Cardiac muscle cell (in vitro differentiated cells and primary cell): ENCODE results near the gene KIF4B. TPM values are rescaled to one million over a fixed set of nuclear protein-coding genes. Genes with fewer than 3 reads are reported as not detected.
"Not testable (repeated sequence)": the region's sequence is repeated elsewhere in the genome, so short reads cannot be mapped to it uniquely, and the experiment has no call there.

Experiments used
- DNase-seq, 2 donors: peaks; one replicate each; pipeline versions ENCODE4 v3.0.0 to v3.0.0-alpha.2; 2010 to 2017; ENCODE audit warnings: low read depth in 1 of 2, low spot score in 1 of 2
- H3K27ac ChIP-seq: fragments of 200-600 bp; sonication (generic); 2 replicates; pipeline ENCODE4 v1.5.1; 2016
- H3K27me3 ChIP-seq: fragments of 200-600 bp; sonication (generic); 2 replicates; pipeline ENCODE4 v1.6.0; 2016; ENCODE audit warnings: control low read depth
- H3K36me3 ChIP-seq: fragments of 200-600 bp; sonication (generic); 2 replicates; pipeline ENCODE4 v1.5.1; 2016; ENCODE audit warnings: control low read depth
- H3K4me1 ChIP-seq: fragments of 200-600 bp; sonication (generic); 2 replicates; pipeline ENCODE4 v1.8.1; 2017; ENCODE audit warnings: low read depth, mild to moderate bottlenecking, mixed run types
- H3K4me3 ChIP-seq: fragments of 200-600 bp; sonication (generic); 2 replicates; pipeline ENCODE4 v1.5.1; 2016; ENCODE audit warnings: mild to moderate bottlenecking
- H3K9me3 ChIP-seq: fragments of 200-600 bp; sonication (generic); 2 replicates; pipeline ENCODE4 v1.5.1; 2017; ENCODE audit warnings: low read depth, mild to moderate bottlenecking, control low read depth
- CTCF ChIP-seq: IDR thresholded peaks from 2 replicates; pipeline ENCODE4 v1.5.1; 2012; ENCODE audit warnings: low read depth, mild to moderate bottlenecking, low read length
- polyA plus RNA-seq: library from polyadenylated mRNA; unstranded; fragments of >200 nt; fragmentation: Nextera tagmentation; extraction: Ambion mirVana; gene quantifications from 2 replicates; pipeline ENCODE4 v1.2.1, GENCODE V29; 2016
- total RNA-seq: library from RNA; depleted of rRNA; stranded (reverse); fragments of >200 nt; gene quantifications from 2 replicates; pipeline ENCODE4 v1.2.3, GENCODE V29; 2016

Gene KIF4B
- total and polyA plus RNA-seq, 2 experiments from 2014 or later = not detected

- no peak for TF ChIP-seq CTCF
- Histone ChIP-seq H3K9me3 (no peaks in the 10 kb centered on the region), H3K27me3 (no peaks in the 10 kb centered on the region), H3K27ac (no peak overlapping the region), H3K4me3 (no peak overlapping the region), H3K36me3 (peaks cover 13% of the 10 kb centered on the region), H3K4me1 (no peaks in the 10 kb centered on the region)
- DNase-seq = no peak
Observed at GRCh38 chr5:154968953-154969352, 44.6 kb upstream of the KIF4B start.

- peaks cover 13% of the 10 kb centered on the region for H3K36me3 ChIP-seq
- DNase-seq = peak in 1 of 2 donors; percentile 14
- no peaks in the 10 kb centered on the region for H3K9me3 ChIP-seq
- no peaks in the 10 kb centered on the region for H3K27me3 ChIP-seq
- no peak overlapping the region for H3K27ac ChIP-seq
- no peak for TF ChIP-seq CTCF
- H3K4me3 ChIP-seq = no peak overlapping the region
- no peaks in the 10 kb centered on the region for H3K4me1 ChIP-seq
Observed at GRCh38 chr5:154970759-154971158, 42.8 kb upstream of the KIF4B start.

GRCh38 chr5:154971501-154971900 lies 42.1 kb upstream of the KIF4B start:
- Histone ChIP-seq H3K36me3 (peaks cover 13% of the 10 kb centered on the region), H3K4me1 (no peaks in the 10 kb centered on the region), H3K27ac (no peak overlapping the region), H3K9me3 (no peaks in the 10 kb centered on the region), H3K27me3 (no peaks in the 10 kb centered on the region), H3K4me3 (no peak overlapping the region)
- no peak for TF ChIP-seq CTCF
- DNase-seq = peak in 1 of 2 donors; percentile 66

GRCh38 chr5:154972476-154973080 lies 41.0 kb upstream of the KIF4B start:
- TF ChIP-seq CTCF = peak; percentile 76
- H3K4me3 ChIP-seq = no peak overlapping the region
- no peaks in the 10 kb centered on the region for H3K4me1 ChIP-seq
- no peaks in the 10 kb centered on the region for H3K27me3 ChIP-seq
- H3K9me3 ChIP-seq = no peaks in the 10 kb centered on the region
- H3K27ac ChIP-seq = no peak overlapping the region
- peak; percentile 65 to 66 for DNase-seq
- peaks cover 4% of the 10 kb centered on the region for H3K36me3 ChIP-seq

GRCh38 chr5:154976082-154976481 lies 37.5 kb upstream of the KIF4B start:
- H3K36me3 ChIP-seq, H3K4me3 ChIP-seq, H3K27ac ChIP-seq, H3K9me3 ChIP-seq, H3K27me3 ChIP-seq, DNase-seq, H3K4me1 ChIP-seq: not testable (repeated sequence)

- H3K4me1 ChIP-seq = no peaks in the 10 kb centered on the region
- H3K27ac ChIP-seq = no peak overlapping the region
- H3K27me3 ChIP-seq = no peaks in the 10 kb centered on the region
- no peak for DNase-seq
- no peak overlapping the region for H3K4me3 ChIP-seq
- no peaks in the 10 kb centered on the region for H3K36me3 ChIP-seq
- H3K9me3 ChIP-seq = no peaks in the 10 kb centered on the region
- no peak for TF ChIP-seq CTCF
Observed at GRCh38 chr5:154977409-154977808, 36.1 kb upstream of the KIF4B start.

- H3K9me3 ChIP-seq, H3K27ac ChIP-seq, H3K27me3 ChIP-seq, H3K36me3 ChIP-seq, DNase-seq, H3K4me3 ChIP-seq, H3K4me1 ChIP-seq: not testable (repeated sequence)
Observed at GRCh38 chr5:154978294-154978693, 35.3 kb upstream of the KIF4B start.
